Stimulated activated CD4-positive, alpha-beta T cell treated with anti-CD3 and anti-CD28 coated beads, Interleukin-1b, Interleukin-23, amount 100 ng/mL, for 48 hours (primary cell): ENCODE results near the gene IWS1.
"Not testable (repeated sequence)": the region's sequence is repeated elsewhere in the genome, so short reads cannot be mapped to it uniquely, and the experiment has no call there.

Experiments
- DNase-seq: peaks from one replicate; pipeline ENCODE4 v3.0.0-alpha.2; 2020

IWS1 gene

DNA sequence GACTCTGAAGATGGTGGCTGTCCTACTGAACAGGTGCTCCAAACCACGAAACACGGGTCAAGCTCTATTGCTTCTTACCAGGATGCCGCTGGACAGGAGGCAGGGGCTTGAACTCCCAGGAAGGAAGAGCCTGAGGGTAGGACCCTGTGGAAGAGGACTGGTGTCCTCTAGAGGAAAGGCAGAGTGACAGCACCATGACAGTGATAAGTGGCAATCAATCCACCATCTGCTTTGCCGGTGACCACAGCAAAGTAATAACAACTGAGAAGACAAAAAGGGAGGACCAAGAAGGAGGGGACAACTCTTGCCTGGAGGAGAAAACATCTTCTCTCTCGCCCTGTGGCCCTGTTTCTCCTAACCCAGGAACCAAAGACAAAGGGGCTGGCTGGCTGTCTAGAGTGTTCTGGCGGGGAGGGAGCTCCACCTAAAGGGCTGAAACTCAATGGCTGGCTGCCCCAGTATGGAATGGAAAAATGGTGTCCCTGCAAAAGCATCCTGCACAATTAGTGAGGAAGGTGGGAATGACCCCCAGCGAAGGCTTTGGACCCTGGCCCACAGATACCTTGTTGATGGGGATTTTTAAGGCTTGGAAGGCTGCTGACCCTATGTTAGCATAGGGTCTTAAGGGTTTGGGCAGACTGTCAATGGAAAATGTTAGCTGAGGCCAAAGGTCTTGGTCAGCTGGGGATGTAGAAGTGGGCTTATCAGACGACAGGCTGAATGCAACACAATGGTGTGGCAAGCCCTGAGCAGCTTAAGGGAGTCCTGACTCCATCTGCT, 72.7 kb downstream of the IWS1 start:
- no peak for DNase-seq

DNA sequence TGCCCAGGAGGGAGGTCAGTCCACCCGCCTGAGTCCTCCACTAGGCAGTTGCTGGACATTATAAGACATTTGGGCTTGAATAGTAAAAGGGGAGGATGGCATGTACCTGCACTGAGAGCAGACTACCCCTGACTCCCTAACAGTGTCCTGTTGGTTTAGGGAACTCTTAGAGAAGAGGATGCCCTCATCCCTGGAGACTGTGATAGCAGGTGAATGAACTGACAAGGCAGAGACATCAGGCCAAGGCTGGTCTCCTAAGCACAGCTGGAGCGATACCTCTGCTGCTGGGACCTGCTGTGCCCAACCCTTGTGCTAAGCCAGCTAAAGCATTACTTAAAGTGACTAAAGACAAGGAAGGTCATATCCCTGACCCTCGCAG, 73.3 kb downstream of the IWS1 start:
- no peak for DNase-seq

DNA sequence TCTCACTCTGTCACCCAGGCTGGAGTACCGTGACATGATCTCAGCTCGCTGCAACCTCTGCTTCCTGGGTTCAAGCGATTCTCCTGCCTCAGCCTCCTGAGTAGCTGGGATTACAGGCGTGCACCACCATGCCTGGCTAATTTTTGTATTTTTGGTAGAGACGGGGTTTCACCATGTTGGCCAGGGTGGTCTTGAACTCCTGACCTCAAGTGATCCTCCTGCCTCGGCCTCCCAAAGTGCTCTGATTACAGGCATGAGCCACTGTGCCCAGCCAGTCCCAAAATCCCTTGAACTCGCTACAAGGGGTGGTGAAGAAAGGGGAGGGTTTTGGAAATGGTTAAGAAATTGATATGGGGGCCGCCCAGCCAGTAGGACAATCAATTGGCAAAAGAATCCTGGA, 73.9 kb downstream of the IWS1 start:
- not testable (repeated sequence) for DNase-seq

DNA sequence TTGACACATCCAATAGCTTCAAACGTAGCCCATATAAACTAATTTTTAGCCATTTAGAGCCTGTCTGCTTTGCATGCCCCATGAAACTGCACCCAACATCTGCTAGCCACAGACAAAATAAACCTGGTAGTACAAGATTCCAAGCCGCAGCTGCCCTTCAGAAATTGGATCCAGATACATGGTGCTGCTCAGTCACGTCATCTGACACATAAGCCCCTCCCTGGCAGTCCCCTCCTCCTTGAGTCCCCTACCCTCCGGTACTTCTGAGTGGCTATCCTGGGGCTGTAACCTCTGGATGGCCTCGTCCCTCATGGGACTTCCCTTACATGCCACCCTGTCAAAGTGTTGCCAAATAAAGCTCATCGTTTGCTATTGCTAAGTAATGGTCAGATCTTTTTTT, 74.3 kb downstream of the IWS1 start:
- no peak for DNase-seq

DNA sequence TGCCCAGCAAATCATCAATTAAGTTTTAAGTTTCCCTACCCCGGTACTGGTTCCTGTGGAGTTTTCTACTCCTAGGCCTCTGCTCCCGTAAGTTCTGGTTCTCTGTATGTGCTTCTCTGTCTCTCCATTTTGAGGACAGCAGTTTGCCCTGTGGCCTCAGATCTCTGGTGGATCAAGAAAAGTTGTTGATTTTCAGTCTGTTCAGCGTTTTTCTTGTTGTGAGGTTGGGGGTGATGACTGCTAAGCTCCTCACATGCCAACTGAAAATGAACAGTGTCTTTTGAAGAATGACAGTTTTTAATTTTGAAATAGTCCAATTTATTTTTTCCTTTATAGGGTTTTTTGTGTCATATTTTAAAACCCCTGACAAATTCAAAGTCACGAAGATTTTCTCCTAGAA, 76.4 kb downstream of the IWS1 start:
- no peak for DNase-seq

DNA sequence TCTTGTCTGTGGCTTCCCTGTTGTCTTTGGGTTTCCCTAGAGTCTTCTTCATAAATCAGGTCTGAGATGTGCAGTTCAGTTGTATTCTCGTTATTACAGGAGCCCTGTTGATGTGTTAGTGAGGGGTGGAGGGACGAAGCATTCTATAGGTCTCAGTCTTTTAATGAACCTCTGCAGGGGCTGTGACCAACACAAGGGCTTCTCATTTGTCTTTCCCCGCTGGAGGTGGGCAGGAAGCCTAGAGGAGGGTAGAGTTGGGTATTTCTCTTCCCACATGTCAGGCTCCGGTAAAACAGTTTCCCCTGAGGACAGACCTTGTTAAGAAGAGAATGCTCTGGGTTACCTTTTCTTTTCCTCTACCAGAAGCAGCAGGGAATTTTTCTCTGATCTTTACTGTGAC, 76.9 kb downstream of the IWS1 start:
- DNase-seq: no peak

DNA sequence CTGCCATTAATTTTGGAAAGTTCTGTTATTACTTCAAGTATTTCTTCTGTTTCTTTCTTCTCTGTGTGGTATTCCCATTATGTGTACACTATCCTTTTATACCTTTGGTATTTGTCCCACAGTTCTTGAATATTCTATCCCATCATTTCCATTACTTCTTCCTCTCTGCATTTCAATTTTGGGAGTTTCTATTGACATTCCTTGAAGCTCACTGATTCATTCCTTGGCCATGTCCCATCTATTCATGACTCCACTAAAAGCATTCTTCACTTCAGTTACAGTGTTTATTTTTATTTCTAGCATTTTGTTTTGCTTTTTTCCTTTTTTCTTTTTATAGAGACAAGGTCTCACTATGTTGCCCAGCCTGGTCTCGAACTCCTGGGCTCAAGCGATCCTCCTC, 77.8 kb downstream of the IWS1 start:
- no peak for DNase-seq

DNA sequence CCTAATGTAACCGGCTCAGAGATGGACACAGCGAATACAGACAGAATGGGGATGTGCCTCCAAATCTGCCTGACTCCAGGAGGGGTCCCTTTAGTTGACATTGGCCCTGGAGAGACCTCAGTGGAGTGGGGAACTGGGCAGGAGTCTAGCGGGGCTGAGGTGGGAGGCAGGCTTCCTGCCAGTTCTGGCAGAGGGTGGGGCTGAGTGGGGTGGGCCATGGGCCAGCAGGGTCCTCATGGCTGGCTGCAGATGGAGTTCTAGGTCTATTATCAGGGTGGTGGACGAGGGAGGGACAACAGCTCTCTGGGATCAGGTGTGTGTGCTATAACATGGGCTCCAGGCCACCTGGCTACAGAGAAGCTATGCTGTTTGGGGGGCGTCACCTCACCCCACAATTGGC, 86.9 kb downstream of the IWS1 start:
- DNase-seq: no peak

DNA sequence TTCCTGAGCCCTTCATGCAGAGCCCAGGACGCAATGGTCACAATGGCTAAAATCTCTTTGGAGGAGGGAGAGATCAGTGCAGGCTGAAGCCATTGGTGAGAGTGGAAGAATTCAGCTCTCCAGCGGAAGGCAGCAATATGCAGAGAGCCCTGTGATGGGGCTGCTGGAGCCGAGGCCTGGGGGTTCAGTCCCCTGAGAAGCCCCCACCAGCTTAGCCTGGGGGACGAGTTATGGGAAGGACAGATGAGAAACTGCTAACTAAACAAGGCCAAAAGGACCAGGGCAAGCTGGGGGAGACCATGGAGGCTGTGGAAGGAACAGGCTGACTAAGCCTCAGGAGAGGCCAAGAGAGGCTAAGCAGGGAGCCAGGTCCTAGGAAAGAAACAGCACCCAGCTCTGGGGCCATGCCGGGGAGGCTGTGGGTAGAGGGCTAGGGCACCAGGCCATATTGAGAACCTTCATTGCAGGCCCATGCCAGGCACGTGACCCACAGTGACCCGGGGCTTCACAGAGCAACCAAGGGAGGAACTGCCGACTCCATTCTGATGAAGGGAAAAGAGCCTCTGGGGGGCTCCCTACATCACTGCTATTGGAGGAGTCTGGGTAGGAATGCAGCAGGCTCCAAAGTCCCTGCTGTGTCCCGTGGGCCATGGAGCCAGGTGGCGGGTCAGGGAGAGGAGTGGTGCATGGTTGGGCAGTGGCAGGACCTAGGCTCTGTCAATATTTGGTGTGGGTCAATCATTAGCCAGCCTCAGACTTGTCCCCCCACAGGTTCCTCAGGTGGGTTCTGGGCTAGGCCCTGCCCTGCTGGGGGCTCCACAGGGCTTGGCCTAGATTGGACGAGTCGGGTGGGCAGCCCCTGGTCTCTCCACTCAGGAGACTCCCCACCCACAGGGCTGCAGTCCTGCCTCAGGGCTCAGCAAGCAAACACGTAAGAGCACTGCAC, 88.2 kb downstream of the IWS1 start:
- no peak for DNase-seq

DNA sequence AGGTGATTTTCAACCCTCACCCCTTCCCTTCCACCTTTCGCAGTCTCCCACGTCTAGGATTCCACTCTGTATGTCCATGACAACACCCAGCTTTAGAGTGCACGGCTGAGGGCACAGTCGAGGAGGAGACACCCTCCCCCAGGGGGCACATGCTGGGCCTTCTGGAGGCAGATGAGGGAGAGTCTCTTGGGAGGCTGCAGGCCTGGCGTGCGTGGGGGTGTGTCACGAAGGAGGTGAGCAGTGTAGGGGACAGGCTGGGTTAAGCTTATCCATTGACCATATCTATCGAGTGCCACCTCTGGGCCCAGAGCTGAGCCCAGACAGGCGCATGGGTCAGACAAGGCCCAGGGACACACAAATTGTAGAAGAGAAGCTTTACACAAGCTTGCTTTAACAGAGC, 89.2 kb downstream of the IWS1 start:
- no peak for DNase-seq

DNA sequence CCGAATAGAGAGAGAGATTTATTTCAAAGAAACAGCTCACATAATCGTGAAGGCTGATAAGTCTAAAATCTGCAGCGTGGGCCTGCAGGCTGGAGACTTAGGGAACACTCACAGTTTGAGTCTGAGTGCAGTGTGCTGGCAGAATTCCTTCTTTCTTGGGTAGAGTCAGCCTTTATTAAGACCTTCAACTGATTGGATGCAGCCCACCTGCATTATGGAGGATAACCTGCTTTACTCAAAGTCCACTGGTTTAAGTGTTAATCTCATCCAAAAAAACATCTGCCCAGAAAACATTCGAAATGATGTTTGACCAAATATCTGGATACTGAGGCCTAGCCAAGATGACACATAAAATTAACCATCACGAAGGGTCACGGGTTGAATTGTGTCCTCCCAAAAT, 91.8 kb downstream of the IWS1 start:
- DNase-seq: no peak

DNA sequence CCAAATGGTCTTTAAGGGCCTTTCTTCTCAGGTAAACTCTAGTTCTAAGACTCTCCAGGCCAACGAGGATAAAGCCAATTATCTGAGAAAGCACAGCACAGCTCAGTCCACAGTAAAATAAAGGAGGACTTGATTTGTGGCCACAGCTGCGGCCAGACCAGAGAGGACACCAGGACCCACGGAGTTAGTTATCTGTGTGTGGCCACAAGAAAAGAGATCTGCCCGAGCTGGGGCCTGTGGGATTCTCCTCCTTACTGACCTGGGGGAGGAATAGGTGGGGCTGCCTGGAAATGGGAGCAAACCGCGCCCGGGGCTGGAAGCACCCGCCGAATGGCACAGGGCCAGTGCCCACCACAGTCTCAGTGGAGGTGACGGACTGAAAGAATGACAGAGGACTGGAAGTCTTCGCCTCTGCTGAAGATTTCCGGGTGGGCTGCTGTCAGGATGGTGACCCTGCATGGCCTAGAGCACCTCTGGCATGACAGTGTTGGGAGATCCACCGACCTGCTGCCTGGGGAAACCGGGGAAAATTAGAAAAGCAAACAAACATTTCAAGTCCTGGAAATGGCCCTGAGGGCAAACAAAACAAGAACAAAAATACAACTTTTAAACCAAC, 94.8 kb downstream of the IWS1 start:
- DNase-seq: no peak
